Measurements from ENCODE around the gene ZIC2. TPM values are rescaled to one million over a fixed set of nuclear protein-coding genes. Genes with fewer than 3 reads are reported as not detected.

The ZIC2 gene
- total RNA-seq, 3 donors from 2014 or later (not counting 1 experiment from before 2014, with no cell fraction given): not detected

DNA sequence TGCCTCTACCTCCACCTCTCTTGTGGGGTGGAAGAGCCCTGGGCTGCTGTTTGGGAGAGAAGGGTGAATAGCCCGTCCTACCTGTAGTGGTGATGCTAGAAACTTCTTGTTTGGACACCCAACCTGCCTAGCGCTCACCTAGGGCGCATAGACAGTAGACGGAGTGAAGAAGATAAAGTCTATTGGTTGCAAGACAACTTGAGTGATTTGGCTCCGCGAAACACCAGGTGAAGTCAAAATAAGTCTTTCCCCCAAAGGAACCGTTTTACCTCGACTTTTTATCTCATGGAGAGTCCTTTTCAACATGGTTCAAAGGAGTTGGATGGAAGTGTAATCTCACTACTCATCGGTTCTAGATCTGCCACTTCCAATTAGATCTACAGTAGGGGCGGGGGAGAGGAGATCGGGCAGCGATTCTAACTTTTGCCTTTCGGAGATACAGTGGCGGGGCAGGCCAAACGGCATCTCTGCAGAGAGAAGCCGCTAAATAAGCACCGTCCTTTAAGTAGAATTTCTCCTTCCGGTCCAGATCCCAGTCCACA, 9.3 kb upstream of the ZIC2 start:
- no peaks in the 10 kb centered on the region for H3K36me3 ChIP-seq (ENCODE audit: control insufficient read depth, insufficient read depth, low read length)
- TF ChIP-seq, protein P1, sequence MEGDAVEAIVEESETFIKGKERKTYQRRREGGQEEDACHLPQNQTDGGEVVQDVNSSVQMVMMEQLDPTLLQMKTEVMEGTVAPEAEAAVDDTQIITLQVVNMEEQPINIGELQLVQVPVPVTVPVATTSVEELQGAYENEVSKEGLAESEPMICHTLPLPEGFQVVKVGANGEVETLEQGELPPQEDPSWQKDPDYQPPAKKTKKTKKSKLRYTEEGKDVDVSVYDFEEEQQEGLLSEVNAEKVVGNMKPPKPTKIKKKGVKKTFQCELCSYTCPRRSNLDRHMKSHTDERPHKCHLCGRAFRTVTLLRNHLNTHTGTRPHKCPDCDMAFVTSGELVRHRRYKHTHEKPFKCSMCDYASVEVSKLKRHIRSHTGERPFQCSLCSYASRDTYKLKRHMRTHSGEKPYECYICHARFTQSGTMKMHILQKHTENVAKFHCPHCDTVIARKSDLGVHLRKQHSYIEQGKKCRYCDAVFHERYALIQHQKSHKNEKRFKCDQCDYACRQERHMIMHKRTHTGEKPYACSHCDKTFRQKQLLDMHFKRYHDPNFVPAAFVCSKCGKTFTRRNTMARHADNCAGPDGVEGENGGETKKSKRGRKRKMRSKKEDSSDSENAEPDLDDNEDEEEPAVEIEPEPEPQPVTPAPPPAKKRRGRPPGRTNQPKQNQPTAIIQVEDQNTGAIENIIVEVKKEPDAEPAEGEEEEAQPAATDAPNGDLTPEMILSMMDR (IDR thresholded peaks at IDR 0.05): no peak
- DNase-seq (peak in 1 of 2 donors; percentile 33), ATAC-seq (no peak)
- H3K9me3 ChIP-seq (ENCODE audit: control insufficient read depth, insufficient read depth, low read length): peaks cover 33% of the 10 kb centered on the region
- Mint-ChIP-seq H3K4me1 (peaks cover 18 to 27% of the 10 kb centered on the region in 2 donors), H3K9me3 (peaks cover 0 to 4% of the 10 kb centered on the region in 2 donors), H3K27me3 (ENCODE audit: low read depth in 2 of 2) (peaks cover 70 to 71% of the 10 kb centered on the region in 2 donors), H3K36me3 (peaks cover 22% of the 10 kb centered on the region), H3K27ac (no peak overlapping the region), H3K4me3 (peak overlapping the region; percentile 58)
- no peak overlapping the region for H3K4me3 ChIP-seq (ENCODE audit: low read length)
- 19% methylated on average over 18 of the region's 18 CpGs for WGBS (ENCODE audit: insufficient coverage)
- peaks cover 82% of the 10 kb centered on the region for H3K27me3 ChIP-seq (ENCODE audit: control insufficient read depth, insufficient read depth, low read length)
- intact Hi-C loops (cut with micrococcal nuclease): no loop called here
- H3K4me1 ChIP-seq (ENCODE audit: control insufficient read depth, insufficient read depth, low read length): peaks cover 31% of the 10 kb centered on the region
- H3K27ac ChIP-seq (ENCODE audit: low read length): no peak overlapping the region

DNA sequence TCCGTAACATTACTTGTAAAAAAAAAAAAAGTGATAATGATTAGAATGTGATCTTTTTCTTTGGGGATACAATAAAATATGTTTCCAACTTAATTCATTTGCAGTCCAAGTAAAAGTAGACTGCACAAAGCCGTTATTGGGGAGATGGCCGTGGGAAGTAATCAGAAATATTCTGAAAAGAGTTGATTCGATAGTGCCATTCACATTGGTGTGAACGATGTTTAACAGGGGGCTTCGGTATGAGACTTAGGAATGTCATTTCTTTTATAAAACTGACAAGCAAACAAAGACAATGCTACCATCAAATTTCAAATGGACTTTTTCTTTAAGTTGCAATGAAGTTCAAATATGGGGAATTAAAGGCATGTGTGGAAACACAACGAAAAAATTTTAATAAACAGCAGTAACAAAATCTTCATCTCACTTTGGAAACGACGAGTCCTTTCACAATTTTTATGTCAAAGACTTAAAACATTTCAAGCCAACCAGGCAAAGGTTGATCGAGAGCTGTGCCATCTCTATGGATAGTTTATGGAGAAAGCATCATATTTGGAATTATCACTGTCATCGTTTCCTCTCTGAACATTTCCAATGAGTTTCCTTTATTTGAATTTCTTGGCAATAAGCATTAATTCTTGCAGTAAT, 8.3 kb upstream of the ZIC2 start:
- Histone ChIP-seq H3K4me3 (ENCODE audit: low read length) (no peak overlapping the region), H3K27ac (ENCODE audit: low read length) (no peak overlapping the region), H3K9me3 (ENCODE audit: control insufficient read depth, insufficient read depth, low read length) (peaks cover 33% of the 10 kb centered on the region), H3K4me1 (ENCODE audit: control insufficient read depth, insufficient read depth, low read length) (peaks cover 26% of the 10 kb centered on the region), H3K27me3 (ENCODE audit: control insufficient read depth, insufficient read depth, low read length) (peaks cover 83% of the 10 kb centered on the region), H3K36me3 (ENCODE audit: control insufficient read depth, insufficient read depth, low read length) (no peaks in the 10 kb centered on the region)
- peaks cover 0 to 4% of the 10 kb centered on the region in 2 donors for H3K9me3 Mint-ChIP-seq
- ATAC-seq (no peak), DNase-seq (peak in 1 of 2 donors; percentile 24)
- H3K4me1 Mint-ChIP-seq: peaks cover 19 to 24% of the 10 kb centered on the region in 2 donors
- peaks cover 73 to 74% of the 10 kb centered on the region in 2 donors for H3K27me3 Mint-ChIP-seq (ENCODE audit: low read depth in 2 of 2)
- intact Hi-C loops (cut with micrococcal nuclease): no loop called here
- peak overlapping the region in 1 of 2 donors; percentile 66 for H3K27ac Mint-ChIP-seq
- WGBS (ENCODE audit: insufficient coverage): 9% methylated on average over 6 of the region's 11 CpGs
- peaks cover 22% of the 10 kb centered on the region for H3K36me3 Mint-ChIP-seq
- H3K4me3 Mint-ChIP-seq: peak overlapping the region; percentile 40
- TF ChIP-seq, protein P1 (IDR thresholded peaks at IDR 0.05): no peak

DNA sequence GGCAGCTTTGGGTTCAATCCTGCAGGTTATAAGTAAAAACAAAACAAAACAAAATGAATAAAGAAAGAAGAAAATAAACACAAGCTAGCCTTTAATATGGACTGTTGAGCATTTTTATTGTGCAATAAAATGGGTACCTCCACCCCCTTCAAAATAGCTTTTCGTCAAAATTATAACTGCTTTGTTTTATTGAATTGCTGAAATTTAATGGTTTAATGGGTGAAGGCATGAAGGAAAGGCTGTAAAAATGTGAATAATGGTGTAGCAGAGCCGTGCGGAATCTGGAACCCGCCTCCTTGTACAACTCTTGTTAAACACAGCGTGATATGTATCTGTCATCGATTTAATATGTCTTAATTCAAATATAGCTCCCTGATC, 7.8 kb upstream of the ZIC2 start:
- peaks cover 83% of the 10 kb centered on the region for H3K27me3 ChIP-seq (ENCODE audit: control insufficient read depth, insufficient read depth, low read length)
- intact Hi-C loops (cut with micrococcal nuclease): no loop called here
- H3K4me3 ChIP-seq (ENCODE audit: low read length): no peak overlapping the region
- WGBS (ENCODE audit: insufficient coverage): 24% methylated on average over 5 of the region's 6 CpGs
- Mint-ChIP-seq H3K4me3 (peak overlapping the region; percentile 40), H3K4me1 (peaks cover 25 to 29% of the 10 kb centered on the region in 2 donors), H3K27ac (no peak overlapping the region), H3K27me3 (ENCODE audit: low read depth in 2 of 2) (peaks cover 78 to 79% of the 10 kb centered on the region in 2 donors), H3K36me3 (peaks cover 22% of the 10 kb centered on the region), H3K9me3 (peaks cover 0 to 4% of the 10 kb centered on the region in 2 donors)
- no peak for ATAC-seq
- H3K4me1 ChIP-seq (ENCODE audit: control insufficient read depth, insufficient read depth, low read length): peaks cover 26% of the 10 kb centered on the region
- H3K9me3 ChIP-seq (ENCODE audit: control insufficient read depth, insufficient read depth, low read length): peaks cover 33% of the 10 kb centered on the region
- TF ChIP-seq, protein P1 (IDR thresholded peaks at IDR 0.05): no peak
- no peak overlapping the region for H3K27ac ChIP-seq (ENCODE audit: low read length)
- no peaks in the 10 kb centered on the region for H3K36me3 ChIP-seq (ENCODE audit: control insufficient read depth, insufficient read depth, low read length)
- peak in 1 of 2 donors; percentile 22 for DNase-seq

Data from natural killer cell (primary cell).